Measurements from ENCODE around the gene PTGR1. TPM values are rescaled to one million over a fixed set of nuclear protein-coding genes. Genes with fewer than 3 reads are reported as not detected.
"Not testable (repeated sequence)": the region's sequence is repeated elsewhere in the genome, so short reads cannot be mapped to it uniquely, and the experiment has no call there.

Gene PTGR1
- total and polyA plus RNA-seq, 4 experiments from 2014 or later = 0.36 to 0.55 (median 0.47) TPM; not detected in 1

GRCh38 chr9:111572950-111573604, 26.4 kb downstream of the PTGR1 start:
- ChIA-PET CTCF (ENCODE audit: partially characterized antibody) (no interaction called here), POLR2A (ENCODE audit: partially characterized antibody) (no interaction called here)
- peaks cover 4 to 31% (median 23%) of the 10 kb centered on the region in 8 donors for H3K9me3 Mint-ChIP-seq
- no peaks in the 10 kb centered on the region for H3K36me3 ChIP-seq (ENCODE audit: insufficient read depth, low read length)
- no peak for DNase-seq
- no peaks in the 10 kb centered on the region for H3K27me3 ChIP-seq (ENCODE audit: insufficient read depth, low read length)
- H3K27me3 Mint-ChIP-seq = peaks cover 0 to 5% of the 10 kb centered on the region in 2 donors
- H3K4me1 Mint-ChIP-seq = no peaks in the 10 kb centered on the region
- peaks cover 7 to 9% of the 10 kb centered on the region in 2 donors for H3K36me3 Mint-ChIP-seq
- H3K27ac ChIP-seq (ENCODE audit: low read depth, low read length) = no peak overlapping the region
- no peak overlapping the region for H3K4me3 Mint-ChIP-seq
- intact Hi-C loops (cut with micrococcal nuclease) = no loop called here
- no peak overlapping the region for H3K4me3 ChIP-seq (ENCODE audit: low read length in 2 of 2)
- H3K4me1 ChIP-seq (ENCODE audit: insufficient read depth, low read length) = no peaks in the 10 kb centered on the region
- peaks cover 0 to 7% of the 10 kb centered on the region in 2 donors for H3K9me3 ChIP-seq (ENCODE audit: control insufficient read depth in 1 of 2, low read length in 2 of 2)
- H3K27ac Mint-ChIP-seq = no peak overlapping the region

GRCh38 chr9:111568127-111568526, 31.3 kb downstream of the PTGR1 start:
- H3K27me3 Mint-ChIP-seq; POLR2A ChIA-PET (ENCODE audit: partially characterized antibody); H3K9me3 ChIP-seq (ENCODE audit: control insufficient read depth in 1 of 2, low read length in 2 of 2); H3K36me3 ChIP-seq (ENCODE audit: insufficient read depth, low read length); H3K4me1 Mint-ChIP-seq; H3K27ac Mint-ChIP-seq; H3K4me1 ChIP-seq (ENCODE audit: insufficient read depth, low read length); intact Hi-C loops (cut with micrococcal nuclease); H3K27me3 ChIP-seq (ENCODE audit: insufficient read depth, low read length); CTCF ChIA-PET (ENCODE audit: partially characterized antibody); H3K4me3 Mint-ChIP-seq; H3K27ac ChIP-seq (ENCODE audit: low read depth, low read length); H3K4me3 ChIP-seq (ENCODE audit: low read length in 2 of 2); DNase-seq: not testable (repeated sequence)
- Mint-ChIP-seq H3K36me3 (peaks cover 17 to 23% of the 10 kb centered on the region in 2 donors), H3K9me3 (peaks cover 6 to 60% (median 46%) of the 10 kb centered on the region in 8 donors)

GRCh38 chr9:111566234-111566633, 33.2 kb downstream of the PTGR1 start:
- no peak overlapping the region for H3K4me3 Mint-ChIP-seq
- Histone ChIP-seq H3K9me3 (ENCODE audit: control insufficient read depth in 1 of 2, low read length in 2 of 2) (peaks cover 0 to 7% of the 10 kb centered on the region in 2 donors), H3K27ac (ENCODE audit: low read depth, low read length) (no peak overlapping the region), H3K4me3 (ENCODE audit: low read length in 2 of 2) (no peak overlapping the region), H3K4me1 (ENCODE audit: insufficient read depth, low read length) (no peaks in the 10 kb centered on the region), H3K27me3 (ENCODE audit: insufficient read depth, low read length) (no peaks in the 10 kb centered on the region), H3K36me3 (ENCODE audit: insufficient read depth, low read length) (no peaks in the 10 kb centered on the region)
- peaks cover 17 to 33% of the 10 kb centered on the region in 2 donors for H3K36me3 Mint-ChIP-seq
- CTCF ChIA-PET (ENCODE audit: partially characterized antibody) = no interaction called here
- DNase-seq = no peak
- no peak overlapping the region for H3K27ac Mint-ChIP-seq
- intact Hi-C loops (cut with micrococcal nuclease) = no loop called here
- no peaks in the 10 kb centered on the region for H3K27me3 Mint-ChIP-seq
- POLR2A ChIA-PET (ENCODE audit: partially characterized antibody) = no interaction called here
- H3K9me3 Mint-ChIP-seq = peaks cover 2 to 73% (median 54%) of the 10 kb centered on the region in 8 donors
- H3K4me1 Mint-ChIP-seq = no peaks in the 10 kb centered on the region

- Mint-ChIP-seq H3K9me3 (peaks cover 6 to 64% (median 39%) of the 10 kb centered on the region in 8 donors), H3K27ac (no peak overlapping the region), H3K4me3 (no peak overlapping the region), H3K4me1 (no peaks in the 10 kb centered on the region), H3K27me3 (peaks cover 0 to 2% of the 10 kb centered on the region in 2 donors), H3K36me3 (peaks cover 12 to 29% of the 10 kb centered on the region in 2 donors)
- intact Hi-C loops (cut with micrococcal nuclease) = no loop called here
- Histone ChIP-seq H3K4me1 (ENCODE audit: insufficient read depth, low read length) (no peaks in the 10 kb centered on the region), H3K27me3 (ENCODE audit: insufficient read depth, low read length) (no peaks in the 10 kb centered on the region), H3K36me3 (ENCODE audit: insufficient read depth, low read length) (no peaks in the 10 kb centered on the region), H3K9me3 (ENCODE audit: control insufficient read depth in 1 of 2, low read length in 2 of 2) (peaks cover 0 to 7% of the 10 kb centered on the region in 2 donors), H3K4me3 (ENCODE audit: low read length in 2 of 2) (no peak overlapping the region), H3K27ac (ENCODE audit: low read depth, low read length) (no peak overlapping the region)
- DNase-seq = no peak
- POLR2A ChIA-PET (ENCODE audit: partially characterized antibody) = no interaction called here
- CTCF ChIA-PET (ENCODE audit: partially characterized antibody) = no interaction called here
These were observed 38.2 kb downstream of the PTGR1 start for GRCh38 chr9:111561165-111561719.

GRCh38 chr9:111559000-111559610, 40.3 kb downstream of the PTGR1 start:
- no peak for DNase-seq
- Histone ChIP-seq H3K4me3 (ENCODE audit: low read length in 2 of 2) (no peak overlapping the region), H3K9me3 (ENCODE audit: control insufficient read depth in 1 of 2, low read length in 2 of 2) (peaks cover 0 to 20% of the 10 kb centered on the region in 2 donors), H3K27me3 (ENCODE audit: insufficient read depth, low read length) (no peaks in the 10 kb centered on the region), H3K36me3 (ENCODE audit: insufficient read depth, low read length) (no peaks in the 10 kb centered on the region), H3K27ac (ENCODE audit: low read depth, low read length) (no peak overlapping the region), H3K4me1 (ENCODE audit: insufficient read depth, low read length) (no peaks in the 10 kb centered on the region)
- POLR2A ChIA-PET (ENCODE audit: partially characterized antibody) = no interaction called here
- Mint-ChIP-seq H3K4me3 (no peak overlapping the region), H3K36me3 (peaks cover 21 to 48% of the 10 kb centered on the region in 2 donors), H3K4me1 (no peaks in the 10 kb centered on the region), H3K9me3 (peaks cover 6 to 78% (median 56%) of the 10 kb centered on the region in 8 donors), H3K27ac (no peak overlapping the region), H3K27me3 (peaks cover 0 to 2% of the 10 kb centered on the region in 2 donors)
- CTCF ChIA-PET (ENCODE audit: partially characterized antibody) = no interaction called here
- intact Hi-C loops (cut with micrococcal nuclease) = no loop called here

GRCh38 chr9:111555425-111555824, 44.0 kb downstream of the PTGR1 start:
- H3K4me3 ChIP-seq (ENCODE audit: low read length in 2 of 2); H3K27me3 Mint-ChIP-seq; H3K27me3 ChIP-seq (ENCODE audit: insufficient read depth, low read length); H3K4me1 ChIP-seq (ENCODE audit: insufficient read depth, low read length); CTCF ChIA-PET (ENCODE audit: partially characterized antibody); H3K4me3 Mint-ChIP-seq; H3K4me1 Mint-ChIP-seq; H3K36me3 ChIP-seq (ENCODE audit: insufficient read depth, low read length); H3K27ac ChIP-seq (ENCODE audit: low read depth, low read length); intact Hi-C loops (cut with micrococcal nuclease); POLR2A ChIA-PET (ENCODE audit: partially characterized antibody); DNase-seq: not testable (repeated sequence)
- peaks cover 0 to 20% of the 10 kb centered on the region in 2 donors for H3K9me3 ChIP-seq (ENCODE audit: control insufficient read depth in 1 of 2, low read length in 2 of 2)
- Mint-ChIP-seq H3K36me3 (peaks cover 33 to 53% of the 10 kb centered on the region in 2 donors), H3K27ac (peak overlapping the region in 1 of 7 donors; percentile 37), H3K9me3 (peaks cover 4 to 90% (median 66%) of the 10 kb centered on the region in 8 donors)

GRCh38 chr9:111548623-111549022, 50.8 kb downstream of the PTGR1 start:
- Histone ChIP-seq H3K27ac (ENCODE audit: low read depth, low read length) (no peak overlapping the region), H3K27me3 (ENCODE audit: insufficient read depth, low read length) (no peaks in the 10 kb centered on the region), H3K36me3 (ENCODE audit: insufficient read depth, low read length) (no peaks in the 10 kb centered on the region), H3K4me1 (ENCODE audit: insufficient read depth, low read length) (no peaks in the 10 kb centered on the region), H3K9me3 (ENCODE audit: control insufficient read depth in 1 of 2, low read length in 2 of 2) (peaks cover 0 to 28% of the 10 kb centered on the region in 2 donors), H3K4me3 (ENCODE audit: low read length in 2 of 2) (no peak overlapping the region)
- H3K36me3 Mint-ChIP-seq = peaks cover 67 to 68% of the 10 kb centered on the region in 2 donors
- H3K27ac Mint-ChIP-seq = no peak overlapping the region
- ChIA-PET POLR2A (ENCODE audit: partially characterized antibody) (no interaction called here), CTCF (ENCODE audit: partially characterized antibody) (no interaction called here)
- intact Hi-C loops (cut with micrococcal nuclease) = no loop called here
- peaks cover 6 to 95% (median 81%) of the 10 kb centered on the region in 8 donors for H3K9me3 Mint-ChIP-seq
- no peaks in the 10 kb centered on the region for H3K27me3 Mint-ChIP-seq
- H3K4me3 Mint-ChIP-seq = no peak overlapping the region
- H3K4me1 Mint-ChIP-seq = no peaks in the 10 kb centered on the region
- DNase-seq = no peak

All from CD4-positive, alpha-beta memory T cell (primary cell).